H1 (cell line): ENCODE data around the gene ASB6. TPM values are rescaled to one million over a fixed set of nuclear protein-coding genes. Genes with fewer than 3 reads are reported as not detected.

Source experiments
- CTCF ChIA-PET: fragments of 300-600 bp; sonication (Branson Sonifier 250); formaldehyde crosslinking; loops from one replicate; lab custom pipeline; 2021; ENCODE audit not compliant: partially characterized antibody; lab: Charles Lee
- POLR2A ChIA-PET: fragments of 300-600 bp; sonication (Branson Sonifier 250); formaldehyde crosslinking; loops from one replicate; lab custom pipeline; 2021; ENCODE audit warnings: inconsistent platforms; ENCODE audit not compliant: partially characterized antibody; lab: Charles Lee
- DNase-seq, 2 experiments: peaks; one replicate each; pipeline versions ENCODE4 v3.0.0 to v3.0.0-alpha.2; 2010 to 2022; ENCODE audit warnings: low spot score in 2 of 2, low read depth in 1 of 2, mixed read lengths in 1 of 2
- FAIRE-seq: peaks from 2 replicates; lab custom pipeline; 2011; peaks lifted over from hg19 to GRCh38; lab: Jason Lieb, UNC
- H2AFZ ChIP-seq: 2 replicates; pipeline ENCODE4 v1.8.1; 2012; ENCODE audit warnings: low read length, inconsistent platforms
- H2AK5ac ChIP-seq: 2 replicates; pipeline ENCODE4 v1.6.1; 2013; ENCODE audit warnings: low read depth, low read length
- H2BK120ac ChIP-seq: replicated peaks from 2 replicates; pipeline ENCODE3; 2013; ENCODE audit warnings: low read depth, low read length, inconsistent platforms
- H2BK12ac ChIP-seq: 2 replicates; pipeline ENCODE4 v1.6.1; 2013; ENCODE audit warnings: low read depth, low read length
- H2BK15ac ChIP-seq: 2 replicates; pipeline ENCODE4 v1.6.1; 2013; ENCODE audit warnings: low read length
- H2BK20ac ChIP-seq: 2 replicates; pipeline ENCODE4 v1.6.1; 2013; ENCODE audit warnings: low read length
- H2BK5ac ChIP-seq: 2 replicates; pipeline ENCODE4 v1.6.1; 2013; ENCODE audit warnings: low read depth, low read length
- H3K14ac ChIP-seq: 2 replicates; pipeline ENCODE4 v1.6.1; 2013; ENCODE audit warnings: inconsistent platforms; ENCODE audit not compliant: insufficient read length
- H3K18ac ChIP-seq: 2 replicates; pipeline ENCODE4 v1.6.1; 2013; ENCODE audit warnings: low read length; ENCODE audit errors: extremely low read depth
- H3K23ac ChIP-seq: 2 replicates; pipeline ENCODE4 v1.6.1; 2013; ENCODE audit warnings: inconsistent platforms; ENCODE audit not compliant: insufficient read length
- H3K23me2 ChIP-seq: 2 replicates; pipeline ENCODE4 v1.6.1; 2013; ENCODE audit warnings: low read depth, low read length
- H3K27ac ChIP-seq: 2 replicates; pipeline ENCODE4 v1.6.1; 2011; ENCODE audit warnings: low read depth, low read length, inconsistent platforms
- H3K27me3 ChIP-seq, 4 experiments: replicated peaks in 1 of 4; 1 replicate in 1 of 4; 2 replicates in 3 of 4; pipeline versions ENCODE4 v1.6.1 to v1.8.1; 2011 to 2013; ENCODE audit warnings: low read length in 3 of 4, mild to moderate bottlenecking in 3 of 4, inconsistent platforms in 2 of 4, mixed read lengths in 2 of 4, moderate library complexity in 1 of 4; ENCODE audit not compliant: control insufficient read depth in 3 of 4, insufficient read depth in 3 of 4; ENCODE audit errors: extremely low read depth in 1 of 4
- H3K36me3 ChIP-seq, 4 experiments: 2 replicates each; pipeline versions ENCODE4 v1.6.1 to v1.8.1; 2011 to 2013; ENCODE audit warnings: mild to moderate bottlenecking in 4 of 4, low read length in 3 of 4, moderate library complexity in 2 of 4, control low read depth in 1 of 4, inconsistent platforms in 1 of 4; ENCODE audit not compliant: insufficient read depth in 4 of 4, control insufficient read depth in 2 of 4
- H3K4ac ChIP-seq: replicated peaks from 2 replicates; pipeline ENCODE3; 2013; ENCODE audit warnings: low read length, low read depth, mixed read lengths, inconsistent platforms; ENCODE audit not compliant: insufficient read length
- H3K4me1 ChIP-seq, 4 experiments: replicated peaks in 1 of 4; 1 replicate in 1 of 4; 2 replicates in 3 of 4; pipeline versions ENCODE4 v1.6.1 to v1.8.1; 2011 to 2013; ENCODE audit warnings: low read length in 3 of 4, inconsistent platforms in 2 of 4, mixed read lengths in 1 of 4; ENCODE audit not compliant: insufficient read depth in 4 of 4, control insufficient read depth in 3 of 4
- H3K4me2 ChIP-seq, 2 experiments: 2 replicates each; pipeline versions ENCODE4 v1.6.1 to v1.8.1; 2011 to 2013; ENCODE audit warnings: low read depth in 2 of 2, low read length in 2 of 2, control low read depth in 1 of 2, inconsistent platforms in 1 of 2, mild to moderate bottlenecking in 1 of 2; ENCODE audit not compliant: insufficient read depth in 1 of 2
- H3K4me3 ChIP-seq, 4 experiments: fragments of 200-600, 300-600 bp in 1 of 4; sonication (generic), shearing (Covaris generic), sonication (Bioruptor Twin) in 1 of 4; 2 replicates each; pipeline versions ENCODE4 v1.5.1 to v1.8.1; 2011 to 2016; ENCODE audit warnings: low read length in 4 of 4, low read depth in 3 of 4, control low read depth in 2 of 4, inconsistent platforms in 2 of 4, mild to moderate bottlenecking in 2 of 4, mixed read lengths in 1 of 4, moderate library complexity in 1 of 4; ENCODE audit not compliant: insufficient read depth in 2 of 4; ENCODE audit errors: extremely low read depth in 1 of 4
- H3K56ac ChIP-seq: replicated peaks from 2 replicates; pipeline ENCODE3; 2013; ENCODE audit warnings: low read depth, mild to moderate bottlenecking, mixed read lengths, low read length, inconsistent platforms; ENCODE audit not compliant: insufficient read length
- H3K79me1 ChIP-seq: 2 replicates; pipeline ENCODE4 v1.6.1; 2013; ENCODE audit warnings: low read depth, low read length, control low read depth
- H3K79me2 ChIP-seq, 2 experiments: 2 replicates each; pipeline versions ENCODE4 v1.6.1 to v1.8.1; 2012 to 2013; ENCODE audit warnings: low read length in 2 of 2, mild to moderate bottlenecking in 2 of 2, inconsistent platforms in 1 of 2; ENCODE audit not compliant: insufficient read depth in 2 of 2, control insufficient read depth in 1 of 2
- H3K9ac ChIP-seq, 4 experiments: replicated peaks in 1 of 4; 1 replicate in 1 of 4; 2 replicates in 3 of 4; pipeline versions ENCODE4 v1.6.1 to v1.8.1; 2011 to 2013; ENCODE audit warnings: low read depth in 3 of 4, low read length in 3 of 4, control low read depth in 2 of 4, mild to moderate bottlenecking in 2 of 4, moderate library complexity in 2 of 4, inconsistent platforms in 1 of 4; ENCODE audit errors: extremely low read depth in 1 of 4
- H3K9me3 ChIP-seq, 2 experiments: 2 replicates each; pipeline versions ENCODE4 v1.6.1 to v1.8.1; 2012 to 2013; ENCODE audit warnings: mild to moderate bottlenecking in 2 of 2, moderate library complexity in 2 of 2, control low read depth in 1 of 2, inconsistent platforms in 1 of 2, low read depth in 1 of 2, low read length in 1 of 2, mixed read lengths in 1 of 2; ENCODE audit not compliant: insufficient read depth in 2 of 2
- H4K20me1 ChIP-seq, 2 experiments: replicated peaks in 1 of 2; 2 replicates each; pipeline versions ENCODE3 to v1.8.1; 2011 to 2013; ENCODE audit warnings: inconsistent platforms in 2 of 2, low read length in 2 of 2, mild to moderate bottlenecking in 1 of 2; ENCODE audit not compliant: insufficient read depth in 2 of 2, control insufficient read depth in 1 of 2
- H4K5ac ChIP-seq: 2 replicates; pipeline ENCODE4 v1.6.1; 2013; ENCODE audit warnings: low read length, low read depth, mixed read lengths, inconsistent platforms; ENCODE audit not compliant: insufficient read length
- H4K8ac ChIP-seq: 2 replicates; pipeline ENCODE4 v1.8.0; 2013; ENCODE audit warnings: mild to moderate bottlenecking, moderate library complexity, low read length, inconsistent platforms; ENCODE audit not compliant: insufficient read depth; ENCODE audit errors: extremely low read depth
- H4K91ac ChIP-seq: replicated peaks from 2 replicates; pipeline ENCODE3; 2013; ENCODE audit warnings: low read length, mixed read lengths, inconsistent platforms; ENCODE audit not compliant: insufficient read length
- BACH1 ChIP-seq: IDR thresholded peaks from 2 replicates; pipeline ENCODE4 v1.6.1; 2012; ENCODE audit warnings: low read length, improper control_type of control experiment
- CBX8 ChIP-seq: fragments of 300-800, 300-1000 bp; sonication (generic); IDR thresholded peaks from 2 replicates; pipeline ENCODE4 v1.7.1; 2016; ENCODE audit warnings: low read depth, low read length, borderline replicate concordance
- CREB1 ChIP-seq: IDR thresholded peaks from 2 replicates; pipeline ENCODE4 v1.6.1; 2012; ENCODE audit warnings: inconsistent platforms
- HDAC6 ChIP-seq: IDR thresholded peaks from one replicate; pipeline ENCODE4 v1.7.1; 2012; ENCODE audit warnings: low read depth, mild to moderate bottlenecking, inconsistent platforms, low read length, moderate library complexity
- KDM4A ChIP-seq: IDR thresholded peaks from one replicate; pipeline ENCODE4 v1.7.1; 2012; ENCODE audit warnings: low read depth, mild to moderate bottlenecking, moderate library complexity, low read length, inconsistent platforms; ENCODE audit not compliant: severe bottlenecking
- RXRA ChIP-seq: IDR thresholded peaks from 2 replicates; pipeline ENCODE4 v1.6.1; 2011; ENCODE audit warnings: low read depth, mild to moderate bottlenecking, low read length, moderate library complexity; ENCODE audit not compliant: insufficient read depth
- TBP ChIP-seq: IDR thresholded peaks from 2 replicates; pipeline ENCODE4 v1.6.1; 2011; ENCODE audit warnings: low read depth, low read length, improper control_type of control experiment
- TCF12 ChIP-seq: IDR thresholded peaks from 2 replicates; pipeline ENCODE4 v1.6.1; 2011; ENCODE audit warnings: low read depth, mild to moderate bottlenecking, low read length
- WGBS, 2 experiments: shearing (Covaris generic) in 1 of 2; methylation state at CpG; one replicate each; pipeline versions ENCODE4 v1.1.6 to v1.1.7; 2013 to 2015; ENCODE audit warnings: low lambda C conversion rate in 2 of 2, mixed read lengths in 2 of 2, inconsistent platforms in 1 of 2, low coverage in 1 of 2, missing lambda C conversion rate in 1 of 2; ENCODE audit not compliant: insufficient replicate concordance in 2 of 2, insufficient coverage in 1 of 2, insufficient read length in 1 of 2; ENCODE audit errors: extremely low coverage in 1 of 2, missing lambda C conversion rate in 1 of 2; 5-methylcytosine and 5-hydroxymethylcytosine counted together
- polyA plus RNA-seq, 7 experiments: library from polyadenylated mRNA; depleted of rRNA in 3 of 7; stranded (reverse) in 5 of 7; unstranded in 2 of 7; fragments of >200 nt in 5 of 7; fragments of 200-250 nt in 2 of 7; gene quantifications; 1 replicate in 5 of 7; 2 replicates in 1 of 7; 4 replicates in 1 of 7; pipeline versions ENCODE4 v1.2.1 to v1.2.3, GENCODE V29; 2011 to 2013; ENCODE audit warnings: missing spikeins in 2 of 7, mixed read lengths in 2 of 7
- total RNA-seq: library from RNA; stranded (reverse); fragmentation: NEBNext Ultra II Directional; extraction: Animal tissue kit (Norgen Biotek cat#: 25700); gene quantifications from 2 replicates; pipeline ENCODE4 v1.2.1, GENCODE V29; 2021

ASB6 gene
- total and polyA plus RNA-seq, 2 of the 8 experiments (the other 6 are each of a cell fraction or from before 2014, with no cell fraction given), result 14.0 to 17.3 TPM

DNA sequence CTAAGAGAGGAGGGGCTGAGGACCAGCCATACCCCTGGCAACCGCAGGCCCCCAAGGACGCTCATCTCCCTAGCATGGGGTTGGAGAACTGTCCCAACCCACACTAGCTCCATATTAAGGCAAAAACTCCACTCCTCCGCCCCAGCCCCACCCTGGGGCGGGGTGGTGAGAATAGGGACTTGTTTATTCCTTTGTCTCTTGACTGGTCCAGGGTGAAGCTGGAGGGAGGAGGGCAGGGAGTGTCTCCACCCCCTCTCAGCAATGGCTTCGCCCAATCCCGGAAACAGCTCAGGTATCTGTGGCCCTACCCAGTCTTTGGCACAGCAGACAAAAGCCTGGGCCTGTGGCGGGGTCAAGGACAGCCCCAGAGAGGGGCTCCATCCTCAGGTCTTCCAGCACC is 40.4 kb upstream of the ASB6 start:
- no peak overlapping the region for H3K56ac ChIP-seq
- DNase-seq, result no peak
- no peaks in the 10 kb centered on the region; a peak in 2 of 7 replicates for H3K27me3 ChIP-seq
- H4K91ac ChIP-seq, result no peak overlapping the region
- H3K4me1 ChIP-seq, result no peaks in the 10 kb centered on the region; a peak in 1 of 7 replicates
- no peak overlapping the region for H2BK120ac ChIP-seq
- no peak overlapping the region for H3K23ac ChIP-seq
- no peaks in the 10 kb centered on the region for H3K9me3 ChIP-seq
- no peak overlapping the region for H2AFZ ChIP-seq
- H3K4me3 ChIP-seq, result no peak overlapping the region
- H2BK5ac ChIP-seq, result no peak overlapping the region
- no peak overlapping the region for H4K5ac ChIP-seq
- no peak overlapping the region for H4K8ac ChIP-seq
- no peaks in the 10 kb centered on the region for H4K20me1 ChIP-seq
- no peak overlapping the region for H3K9ac ChIP-seq
- no peak overlapping the region for H2BK12ac ChIP-seq
- 82% methylated on average over 7 of the region's 7 CpGs; no CpG with 5 or more reads in 1 of the 2 experiments for WGBS, 2 experiments
- H3K4ac ChIP-seq, result no peak overlapping the region
- H3K4me2 ChIP-seq, result no peak overlapping the region
- no peak overlapping the region for H3K18ac ChIP-seq
- H3K23me2 ChIP-seq, result no peaks in the 10 kb centered on the region
- no peak overlapping the region for H2BK20ac ChIP-seq
- H3K14ac ChIP-seq, result no peak overlapping the region
- no peaks in the 10 kb centered on the region for H3K79me1 ChIP-seq
- no peak overlapping the region for H2AK5ac ChIP-seq
- H2BK15ac ChIP-seq, result no peak overlapping the region
- FAIRE-seq, result no peak
- no peaks in the 10 kb centered on the region for H3K36me3 ChIP-seq
- H3K79me2 ChIP-seq, result no peaks in the 10 kb centered on the region
- POLR2A ChIA-PET, result interaction anchor here (1.9 kb wide), 1 partner anchor 15 kb away, joined by 6 read pairs; no protein-coding TSS in a partner anchor
- CTCF ChIA-PET, result interaction anchor here (0.7 to 1.6 kb wide), 4 partner anchors 8 to 56 kb away, joined by 3 to 4 read pairs (median 3); no protein-coding TSS in a partner anchor
- H3K27ac ChIP-seq, result no peak overlapping the region
- TF ChIP-seq TCF12, result no peak
- no peak for TF ChIP-seq TBP
- no peak for TF ChIP-seq HDAC6
- no peak for TF ChIP-seq CREB1
- TF ChIP-seq RXRA, result no peak
- TF ChIP-seq BACH1, result no peak
- TF ChIP-seq CBX8, result no peak
- TF ChIP-seq KDM4A, result no peak
